WTC11 (cell line): ENCODE measurements around the gene CCDC50. TPM values are rescaled to one million over a fixed set of nuclear protein-coding genes. Genes with fewer than 3 reads are reported as not detected.

ENCODE experiments used
- ATAC-seq: fragments of 200-7000 bp; cut with Tn5 transposase; 2 replicates; pipeline ENCODE4 v1.10.0; 2021; ENCODE audit warnings: mild to moderate bottlenecking, moderate library complexity
- CTCF ChIA-PET: fragments of 300-600 bp; sonication (Branson Sonifier 250); formaldehyde crosslinking; loops from one replicate; lab custom pipeline; 2021; ENCODE audit warnings: antibody characterized with exemption; lab: Charles Lee
- POLR2A ChIA-PET: fragments of 350-600 bp; sonication (Branson Sonifier 250); formaldehyde crosslinking; loops from one replicate; lab custom pipeline; 2021; ENCODE audit warnings: antibody characterized with exemption; lab: Charles Lee
- DNase-seq: peaks from one replicate; pipeline ENCODE4 v3.0.0; 2021; ENCODE audit warnings: low spot score
- H3K27ac Mint-ChIP-seq: 2 replicates; pipeline ENCODE4 v1.8.0; 2021; ENCODE audit warnings: mixed read lengths
- H3K27me3 Mint-ChIP-seq: 2 replicates; pipeline ENCODE4 v1.8.0; 2021; ENCODE audit warnings: low read depth, mild to moderate bottlenecking, moderate library complexity, mixed read lengths
- H3K36me3 Mint-ChIP-seq: 2 replicates; pipeline ENCODE4 v1.8.0; 2021; ENCODE audit warnings: mixed read lengths
- H3K4me1 Mint-ChIP-seq: 2 replicates; pipeline ENCODE4 v1.8.0; 2022; ENCODE audit warnings: mixed read lengths
- H3K4me3 Mint-ChIP-seq: 2 replicates; pipeline ENCODE4 v1.8.0; 2021; ENCODE audit warnings: mild to moderate bottlenecking, moderate library complexity, mixed read lengths
- H3K9me3 Mint-ChIP-seq: 2 replicates; pipeline ENCODE4 v1.8.0; 2021; ENCODE audit warnings: mixed read lengths
- ATF1 ChIP-seq: sonication (generic); formaldehyde crosslinking; IDR thresholded peaks from 2 replicates; pipeline ENCODE4 v1.8.1; 2023; ENCODE audit warnings: mild to moderate bottlenecking, moderate library complexity, missing genetic modification reagents
- E2F4 ChIP-seq: sonication (generic); formaldehyde crosslinking; IDR thresholded peaks from 2 replicates; pipeline ENCODE4 v1.8.1; 2022; ENCODE audit warnings: low read depth, mild to moderate bottlenecking, moderate library complexity, missing genetic modification reagents, borderline replicate concordance
- ELF4 ChIP-seq: sonication (generic); formaldehyde crosslinking; IDR thresholded peaks from 2 replicates; pipeline ENCODE4 v1.8.1; 2022; ENCODE audit warnings: low read depth, mild to moderate bottlenecking, moderate library complexity, missing genetic modification reagents
- FOXJ3 ChIP-seq: sonication (generic); formaldehyde crosslinking; IDR thresholded peaks from 2 replicates; pipeline ENCODE4 v1.9.0; 2021; ENCODE audit warnings: missing genetic modification reagents, mild to moderate bottlenecking, borderline replicate concordance
- GRHL2 ChIP-seq: fragments of 250-450 bp; sonication (Bioruptor Pico); IDR thresholded peaks from 2 replicates; pipeline ENCODE4 v1.8.0; 2022; ENCODE audit warnings: mild to moderate bottlenecking, moderate library complexity; ENCODE audit not compliant: insufficient replicate concordance, severe bottlenecking
- IRF2 ChIP-seq: sonication (generic); formaldehyde crosslinking; IDR thresholded peaks from 2 replicates; pipeline ENCODE4 v1.8.0; 2022; ENCODE audit warnings: low read depth, missing genetic modification reagents, borderline replicate concordance
- JAZF1 ChIP-seq: fragments of 250-450 bp; sonication (Bioruptor Pico); IDR thresholded peaks from 2 replicates; pipeline ENCODE4 v1.9.0; 2021; ENCODE audit warnings: moderate library complexity, mild to moderate bottlenecking, inconsistent platforms
- KAT7 ChIP-seq: sonication (generic); formaldehyde crosslinking; IDR thresholded peaks from 2 replicates; pipeline ENCODE4 v1.8.1; 2023; ENCODE audit warnings: missing genetic modification reagents, mild to moderate bottlenecking, borderline replicate concordance
- MXD4 ChIP-seq: fragments of 250-450 bp; sonication (Bioruptor Pico); IDR thresholded peaks from 2 replicates; pipeline ENCODE4 v1.8.0; 2021; ENCODE audit warnings: mild to moderate bottlenecking, moderate library complexity, borderline replicate concordance
- MYBL2 ChIP-seq: sonication (generic); formaldehyde crosslinking; IDR thresholded peaks from 2 replicates; pipeline ENCODE4 v1.8.1; 2023; ENCODE audit warnings: mild to moderate bottlenecking, moderate library complexity, missing genetic modification reagents
- NFYB ChIP-seq: sonication (generic); formaldehyde crosslinking; conservative IDR thresholded peaks from 2 replicates; pipeline ENCODE4 v1.8.0; 2022; ENCODE audit warnings: low read depth, missing genetic modification reagents
- NR2C2 ChIP-seq: sonication (generic); formaldehyde crosslinking; IDR thresholded peaks from 2 replicates; pipeline ENCODE4 v1.8.0; 2022; ENCODE audit warnings: mild to moderate bottlenecking, missing genetic modification reagents
- NR3C1 ChIP-seq: sonication (generic); formaldehyde crosslinking; conservative IDR thresholded peaks from 2 replicates; pipeline ENCODE4 v1.8.1; 2023; ENCODE audit warnings: low read depth, mild to moderate bottlenecking, missing genetic modification reagents
- PRRX2 ChIP-seq: fragments of 250-450 bp; sonication (Bioruptor Pico); IDR thresholded peaks from 2 replicates; pipeline ENCODE4 v1.8.0; 2021; ENCODE audit warnings: mild to moderate bottlenecking
- RELA ChIP-seq: sonication (generic); formaldehyde crosslinking; IDR thresholded peaks from 2 replicates; pipeline ENCODE4 v1.8.1; 2022; ENCODE audit warnings: missing genetic modification reagents, mild to moderate bottlenecking, borderline replicate concordance
- SMAD4 ChIP-seq: sonication (generic); formaldehyde crosslinking; IDR thresholded peaks from 2 replicates; pipeline ENCODE4 v1.8.0; 2022; ENCODE audit warnings: mild to moderate bottlenecking, missing genetic modification reagents
- TEAD1 ChIP-seq: sonication (generic); formaldehyde crosslinking; IDR thresholded peaks from 2 replicates; pipeline ENCODE4 v1.8.0; 2022; ENCODE audit warnings: mild to moderate bottlenecking, missing genetic modification reagents
- TEAD4 ChIP-seq: sonication (generic); formaldehyde crosslinking; IDR thresholded peaks from 2 replicates; pipeline ENCODE4 v1.8.0; 2022; ENCODE audit warnings: mild to moderate bottlenecking, missing genetic modification reagents
- TP53 ChIP-seq: sonication (generic); formaldehyde crosslinking; IDR thresholded peaks from 2 replicates; pipeline ENCODE4 v1.8.1; 2023; ENCODE audit warnings: mild to moderate bottlenecking, missing genetic modification reagents
- ZBTB21 ChIP-seq: sonication (generic); formaldehyde crosslinking; IDR thresholded peaks from 2 replicates; pipeline ENCODE4 v1.8.1; 2023; ENCODE audit warnings: mild to moderate bottlenecking, missing genetic modification reagents, borderline replicate concordance
- ZNF532 ChIP-seq: fragments of 250-450 bp; sonication (Bioruptor Pico); IDR thresholded peaks from 2 replicates; pipeline ENCODE4 v1.9.0; 2021; ENCODE audit warnings: mild to moderate bottlenecking, borderline replicate concordance
- total RNA-seq: library from RNA; stranded (reverse); gene quantifications from 3 replicates; pipeline ENCODE4 v1.2.3, GENCODE V29; 2021
- TF ChIP-seq, protein P1 (sequence below): sonication (generic); formaldehyde crosslinking; IDR thresholded peaks from 2 replicates; pipeline ENCODE4 v1.8.1; 2023; ENCODE audit warnings: mild to moderate bottlenecking, missing genetic modification reagents, moderate library complexity
- TF ChIP-seq, protein P2 (sequence below): fragments of 250-450 bp; sonication (Bioruptor Pico); IDR thresholded peaks from 2 replicates; pipeline ENCODE4 v1.9.0; 2021; ENCODE audit warnings: moderate library complexity, mild to moderate bottlenecking, inconsistent platforms, borderline replicate concordance
- TF ChIP-seq, protein P3 (sequence below): sonication (generic); formaldehyde crosslinking; IDR thresholded peaks from 2 replicates; pipeline ENCODE4 v1.8.0; 2023; ENCODE audit warnings: missing genetic modification reagents

CCDC50 gene
- total RNA-seq, 1 experiment from 2014 or later = 33.1 TPM

DNA sequence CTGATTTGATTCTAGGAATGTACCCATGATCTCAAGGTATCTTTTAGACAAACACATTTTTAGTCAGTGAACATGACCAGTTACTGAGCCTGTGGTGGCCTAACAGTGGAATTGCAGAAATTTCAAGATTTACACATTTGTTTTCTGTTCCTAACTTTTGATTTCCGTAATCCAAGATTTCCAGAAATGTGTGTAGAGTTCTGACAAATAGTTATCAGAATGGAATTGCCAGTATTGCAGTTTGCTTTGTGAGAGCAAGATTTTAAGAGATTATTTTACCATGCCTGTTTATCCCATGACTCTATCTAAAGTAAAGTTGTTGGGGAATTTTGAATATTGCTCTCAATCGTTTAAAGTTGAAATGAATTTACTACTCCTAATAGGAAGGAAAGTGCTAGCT, 12.8 kb downstream of the CCDC50 start:
- H3K4me3 Mint-ChIP-seq = no peak overlapping the region
- no peak for TF ChIP-seq ATF1 (CRISPR knock-in tag)
- no peak for TF ChIP-seq FOXJ3
- no peak for TF ChIP-seq MXD4 (CRISPR knock-in tag)
- no peak for TF ChIP-seq IRF2 (CRISPR knock-in tag)
- TF ChIP-seq TEAD1 = no peak
- TF ChIP-seq ZBTB21 (CRISPR knock-in tag) = no peak
- TF ChIP-seq PRRX2 (CRISPR knock-in tag) = no peak
- TF ChIP-seq RELA (CRISPR knock-in tag) = no peak
- no peak for TF ChIP-seq NFYB (CRISPR knock-in tag)
- no peak for TF ChIP-seq E2F4
- TF ChIP-seq, protein P1, sequence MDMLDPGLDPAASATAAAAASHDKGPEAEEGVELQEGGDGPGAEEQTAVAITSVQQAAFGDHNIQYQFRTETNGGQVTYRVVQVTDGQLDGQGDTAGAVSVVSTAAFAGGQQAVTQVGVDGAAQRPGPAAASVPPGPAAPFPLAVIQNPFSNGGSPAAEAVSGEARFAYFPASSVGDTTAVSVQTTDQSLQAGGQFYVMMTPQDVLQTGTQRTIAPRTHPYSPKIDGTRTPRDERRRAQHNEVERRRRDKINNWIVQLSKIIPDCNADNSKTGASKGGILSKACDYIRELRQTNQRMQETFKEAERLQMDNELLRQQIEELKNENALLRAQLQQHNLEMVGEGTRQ (CRISPR knock-in tag) = no peak
- TF ChIP-seq NR3C1 = no peak
- TF ChIP-seq TEAD4 (CRISPR knock-in tag) = no peak
- no peak for TF ChIP-seq KAT7 (CRISPR knock-in tag)
- no peak for TF ChIP-seq TP53 (CRISPR knock-in tag)
- no peak for TF ChIP-seq MYBL2 (CRISPR knock-in tag)
- TF ChIP-seq ELF4 = no peak
- no peaks in the 10 kb centered on the region for H3K36me3 Mint-ChIP-seq
- no peaks in the 10 kb centered on the region for H3K9me3 Mint-ChIP-seq
- ChIA-PET POLR2A (no interaction called here), CTCF (no interaction called here)
- H3K4me1 Mint-ChIP-seq = peaks cover 28% of the 10 kb centered on the region
- H3K27ac Mint-ChIP-seq = 0 out of 2 replicates have a peak overlapping the region, but pooled peaks have one; percentile 3
- no peak for DNase-seq
- H3K27me3 Mint-ChIP-seq = no peaks in the 10 kb centered on the region
- ATAC-seq = no peak

- no peaks in the 10 kb centered on the region for H3K27me3 Mint-ChIP-seq
- CTCF ChIA-PET = no interaction called here
- POLR2A ChIA-PET = interaction anchor here (0.5 kb wide), 1 partner anchor 15 kb away, joined by 3 read pairs; no protein-coding TSS in a partner anchor
- TF ChIP-seq JAZF1 (CRISPR knock-in tag) = no peak
- no peak for TF ChIP-seq NR2C2 (CRISPR knock-in tag)
- H3K27ac Mint-ChIP-seq = no peak overlapping the region; the same call in 1 of the 2 replicates
- ATAC-seq = no peak
- DNase-seq = no peak
- no peaks in the 10 kb centered on the region for H3K36me3 Mint-ChIP-seq
- no peak overlapping the region for H3K4me3 Mint-ChIP-seq
- H3K4me1 Mint-ChIP-seq = peaks cover 32% of the 10 kb centered on the region
- no peaks in the 10 kb centered on the region for H3K9me3 Mint-ChIP-seq
Observed at GRCh38 chr3:191342411-191342810, 13.2 kb downstream of the CCDC50 start.

DNA sequence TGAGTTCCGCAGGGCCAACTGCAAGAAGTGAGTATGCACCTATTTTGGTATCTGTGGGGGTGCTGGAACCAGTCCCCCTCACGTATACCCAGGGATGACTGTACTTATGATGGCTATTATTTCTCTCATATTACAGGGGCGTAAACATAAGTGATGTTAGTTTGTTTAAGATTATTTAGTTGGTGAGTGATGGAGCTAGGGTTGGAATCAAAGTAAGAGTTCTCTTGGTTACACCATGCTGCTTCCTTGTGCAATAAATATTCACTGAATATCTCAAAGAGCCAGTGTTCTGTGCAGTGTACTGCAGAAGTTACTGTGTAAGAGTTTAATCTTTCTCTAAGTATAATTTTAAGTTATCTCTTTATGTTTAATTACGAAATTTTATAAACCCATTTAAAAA, 13.9 kb downstream of the CCDC50 start:
- Mint-ChIP-seq H3K36me3 (no peaks in the 10 kb centered on the region), H3K4me3 (no peak overlapping the region), H3K4me1 (peaks cover 39% of the 10 kb centered on the region), H3K27me3 (no peaks in the 10 kb centered on the region), H3K9me3 (no peaks in the 10 kb centered on the region), H3K27ac (no peak overlapping the region)
- CTCF ChIA-PET = no interaction called here
- ATAC-seq (no peak), DNase-seq (no peak)
- POLR2A ChIA-PET = interaction anchor here (0.5 kb wide), 1 partner anchor 14 kb away, joined by 3 read pairs; no protein-coding TSS in a partner anchor
- TF ChIP-seq ZNF532 (CRISPR knock-in tag) = no peak
- no peak for TF ChIP-seq GRHL2 (CRISPR knock-in tag)
- TF ChIP-seq, protein P2, sequence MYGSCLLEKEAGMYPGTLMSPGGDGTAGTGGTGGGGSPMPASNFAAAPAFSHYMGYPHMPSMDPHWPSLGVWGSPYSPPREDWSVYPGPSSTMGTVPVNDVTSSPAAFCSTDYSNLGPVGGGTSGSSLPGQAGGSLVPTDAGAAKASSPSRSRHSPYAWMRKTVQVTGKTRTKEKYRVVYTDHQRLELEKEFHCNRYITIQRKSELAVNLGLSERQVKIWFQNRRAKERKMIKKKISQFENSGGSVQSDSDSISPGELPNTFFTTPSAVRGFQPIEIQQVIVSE = no peak
- TF ChIP-seq TP53 (CRISPR knock-in tag) = no peak
- TF ChIP-seq NFYB (CRISPR knock-in tag) = no peak
- TF ChIP-seq, protein P3, sequence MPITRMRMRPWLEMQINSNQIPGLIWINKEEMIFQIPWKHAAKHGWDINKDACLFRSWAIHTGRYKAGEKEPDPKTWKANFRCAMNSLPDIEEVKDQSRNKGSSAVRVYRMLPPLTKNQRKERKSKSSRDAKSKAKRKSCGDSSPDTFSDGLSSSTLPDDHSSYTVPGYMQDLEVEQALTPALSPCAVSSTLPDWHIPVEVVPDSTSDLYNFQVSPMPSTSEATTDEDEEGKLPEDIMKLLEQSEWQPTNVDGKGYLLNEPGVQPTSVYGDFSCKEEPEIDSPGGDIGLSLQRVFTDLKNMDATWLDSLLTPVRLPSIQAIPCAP (CRISPR knock-in tag) = no peak
- TF ChIP-seq ELF4 = no peak
- no peak for TF ChIP-seq SMAD4
